Measurements from ENCODE around the gene IMPDH2. TPM values are rescaled to one million over a fixed set of nuclear protein-coding genes. Genes with fewer than 3 reads are reported as not detected.

The IMPDH2 gene
- total and polyA plus RNA-seq, 7 donors: 55.0 to 187 (median 99.0) TPM

- intact Hi-C loops (cut with DNase I): loop anchor here (2.0 kb wide), 1 partner anchor 16 kb away; the partner anchor contains the start of gene P4HTM
- DNase-seq: peak; percentile 99
- no peaks in the 10 kb centered on the region for H3K9me3 ChIP-seq
- no peaks in the 10 kb centered on the region for H3K27me3 ChIP-seq
- peak within 1 kb of the TSS; percentile 55 to 88 (median 64) for H3K4me3 ChIP-seq
- WGBS, 2 donors: 0% methylated on average over 65 of the region's 65 CpGs
- peaks cover 0 to 14% (median under 1%) of the 10 kb centered on the region in 4 donors for H3K36me3 ChIP-seq
- H3K4me1 ChIP-seq: peaks cover 0 to 34% (median 22%) of the 10 kb centered on the region in 4 donors
- TF ChIP-seq POLR2A (IDR thresholded peaks at IDR 0.05) (peak; percentile 60 to 64), POLR2AphosphoS5 (IDR thresholded peaks at IDR 0.05) (peak; percentile 80 to 92 (median 84)), CTCF (IDR thresholded peaks at IDR 0.05) (peak; percentile 5 to 41 (median 34)), EP300 (IDR thresholded peaks at IDR 0.05) (no peak)
- H3K27ac ChIP-seq: peak within 1 kb of the TSS; percentile 87 to 99 (median 94)
Measured at GRCh38 chr3:49007068-49007770, 22.0 kb downstream of the IMPDH2 start, which contains the start of gene WDR6. Gene WDR6, plus strand, starts transcription at chr3:49007391. Its CDS starts 41 bp downstream, at chr3:49007432.

GRCh38 chr3:49006408-49007067 lies 22.7 kb downstream of the IMPDH2 start:
- Histone ChIP-seq H3K27ac (peak overlapping the region; percentile 87 to 99 (median 94)), H3K27me3 (no peaks in the 10 kb centered on the region), H3K36me3 (peaks cover 0 to 7% (median 0%) of the 10 kb centered on the region in 4 donors), H3K4me3 (peak overlapping the region; percentile 55 to 88 (median 64)), H3K4me1 (peaks cover 0 to 27% (median 18%) of the 10 kb centered on the region in 4 donors), H3K9me3 (no peaks in the 10 kb centered on the region)
- TF ChIP-seq POLR2AphosphoS5 (IDR thresholded peaks at IDR 0.05) (peak in 1 of 4 donors; percentile 2), CTCF (IDR thresholded peaks at IDR 0.05) (no peak), POLR2A (IDR thresholded peaks at IDR 0.05) (no peak), EP300 (IDR thresholded peaks at IDR 0.05) (peak in 1 of 4 donors; percentile 22)
- DNase-seq: peak; percentile 85
- WGBS, 2 donors: 2% methylated on average over 32 of the region's 32 CpGs
- intact Hi-C loops (cut with DNase I): loop anchor here (2.0 kb wide), 1 partner anchor 16 kb away; the partner anchor contains the start of gene P4HTM

GRCh38 chr3:49005998-49006397 lies 23.2 kb downstream of the IMPDH2 start:
- peaks cover 0 to 3% (median 0%) of the 10 kb centered on the region in 4 donors for H3K36me3 ChIP-seq
- TF ChIP-seq EP300 (IDR thresholded peaks at IDR 0.05) (no peak), POLR2A (IDR thresholded peaks at IDR 0.05) (no peak), POLR2AphosphoS5 (IDR thresholded peaks at IDR 0.05) (no peak), CTCF (IDR thresholded peaks at IDR 0.05) (no peak)
- peak; percentile 68 for DNase-seq
- peak overlapping the region in 2 of 4 donors; percentile 70 to 88 for H3K4me3 ChIP-seq
- 97 to 98% methylated on average over 5 of the region's 5 CpGs for WGBS, 2 donors
- H3K27me3 ChIP-seq: no peaks in the 10 kb centered on the region
- H3K27ac ChIP-seq: peak overlapping the region; percentile 87 to 99 (median 94)
- H3K9me3 ChIP-seq: no peaks in the 10 kb centered on the region
- intact Hi-C loops (cut with DNase I): loop anchor here (2.0 kb wide), 1 partner anchor 15 kb away; the partner anchor contains the start of gene P4HTM
- H3K4me1 ChIP-seq: peaks cover 0 to 27% (median 18%) of the 10 kb centered on the region in 4 donors

- intact Hi-C loops (cut with DNase I): no loop called here
Measured at GRCh38 chr3:49005303-49005680, 23.9 kb downstream of the IMPDH2 start.

More at GRCh38 chr3:49005303-49005680, 23.9 kb downstream of the IMPDH2 start:
- TF ChIP-seq POLR2A (IDR thresholded peaks at IDR 0.05) (no peak), CTCF (IDR thresholded peaks at IDR 0.05) (no peak), POLR2AphosphoS5 (IDR thresholded peaks at IDR 0.05) (no peak), EP300 (IDR thresholded peaks at IDR 0.05) (no peak)
- H3K27ac ChIP-seq: no peak overlapping the region
- WGBS, 2 donors: 99% methylated on average over 3 of the region's 3 CpGs
- H3K4me1 ChIP-seq: peaks cover 0 to 27% (median 18%) of the 10 kb centered on the region in 4 donors
- no peaks in the 10 kb centered on the region for H3K27me3 ChIP-seq
- no peak for DNase-seq
- H3K9me3 ChIP-seq: no peaks in the 10 kb centered on the region
- no peak overlapping the region for H3K4me3 ChIP-seq
- H3K36me3 ChIP-seq: peaks cover 0 to 3% (median 0%) of the 10 kb centered on the region in 4 donors
